K562 (cell line): ENCODE results near the gene NTN3. TPM values are rescaled to one million over a fixed set of nuclear protein-coding genes. Genes with fewer than 3 reads are reported as not detected.
A peak's percentile ranks its signal among the peaks of the same experiment; 100 is the strongest.

Experiments used
- CREB1 ChIP-seq, 2 experiments: sonication (generic) in 1 of 2; formaldehyde crosslinking in 1 of 2; IDR thresholded peaks; 2 replicates each; pipeline versions ENCODE4 v1.6.1 to v1.8.0; 2012 to 2022; ENCODE audit warnings: inconsistent platforms in 1 of 2, mild to moderate bottlenecking in 1 of 2, missing genetic modification reagents in 1 of 2, moderate library complexity in 1 of 2
- E2F8 ChIP-seq: fragments of 450-650 bp; IDR thresholded peaks from 2 replicates; pipeline ENCODE4 v1.7.1; 2018; ENCODE audit warnings: mild to moderate bottlenecking, low read depth; ENCODE audit not compliant: partially characterized antibody
- FOXJ3 ChIP-seq: sonication (generic); formaldehyde crosslinking; IDR thresholded peaks from 2 replicates; pipeline ENCODE4 v1.4.0; 2020; ENCODE audit warnings: mild to moderate bottlenecking, missing genetic modification reagents
- HMGN3 ChIP-seq: IDR thresholded peaks from 2 replicates; pipeline ENCODE4 v1.6.1; 2011; ENCODE audit warnings: borderline replicate concordance, low read depth, mild to moderate bottlenecking, mixed read lengths, low read length; ENCODE audit not compliant: insufficient read length; ENCODE audit errors: extremely low read depth
- ILF3 ChIP-seq: fragments of 450-650 bp; IDR thresholded peaks from 2 replicates; pipeline ENCODE4 v1.6.1; 2018; ENCODE audit warnings: antibody characterized with exemption, mild to moderate bottlenecking, moderate library complexity, borderline replicate concordance
- MTA1 ChIP-seq: fragments of 450-650 bp; IDR thresholded peaks from 2 replicates; pipeline ENCODE4 v1.6.1; 2017; ENCODE audit warnings: borderline replicate concordance
- POLR2G ChIP-seq: fragments of 200-400 bp; formaldehyde crosslinking; IDR thresholded peaks from 2 replicates; pipeline ENCODE4 v1.6.1; 2017; ENCODE audit warnings: low read depth, mild to moderate bottlenecking, antibody characterized with exemption, low read length, moderate library complexity
- SMARCE1 ChIP-seq: fragments of 450-650 bp; IDR thresholded peaks from 2 replicates; pipeline ENCODE4 v1.7.1; 2016; ENCODE audit warnings: mild to moderate bottlenecking
- TARDBP ChIP-seq: fragments of 450-650 bp; IDR thresholded peaks from 2 replicates; pipeline ENCODE4 v1.6.1; 2016
- XRCC5 ChIP-seq: fragments of 200-400 bp; formaldehyde crosslinking; IDR thresholded peaks from 2 replicates; pipeline ENCODE4 v1.6.1; 2017; ENCODE audit warnings: low read depth, mild to moderate bottlenecking, low read length
- YY1 ChIP-seq, 3 experiments: IDR thresholded peaks; 2 replicates each; pipeline ENCODE4 v1.6.1; 2011; ENCODE audit warnings: low read length in 2 of 3, mild to moderate bottlenecking in 2 of 3, moderate library complexity in 2 of 3, borderline replicate concordance in 1 of 3, control low read depth in 1 of 3, low read depth in 1 of 3; ENCODE audit not compliant: insufficient read depth in 3 of 3, insufficient replicate concordance in 2 of 3, control insufficient read depth in 1 of 3, insufficient read length in 1 of 3; ENCODE audit errors: extremely low read depth in 1 of 3
- ZNF318 ChIP-seq, 2 experiments: fragments of 450-650 bp; IDR thresholded peaks; 2 replicates each; pipeline ENCODE4 v1.6.1; 2016; ENCODE audit warnings: mild to moderate bottlenecking in 2 of 2, borderline replicate concordance in 1 of 2, low read depth in 1 of 2, moderate library complexity in 1 of 2
- ZNF57 ChIP-seq: fragments of 450-650 bp; formaldehyde crosslinking; IDR thresholded peaks from 2 replicates; pipeline ENCODE4 v1.4.0; 2020; ENCODE audit warnings: mild to moderate bottlenecking, moderate library complexity
- polyA plus RNA-seq, 8 experiments: library from polyadenylated mRNA; depleted of rRNA in 4 of 8; stranded (reverse) in 5 of 8; unstranded in 3 of 8; fragments of >200 nt; fragmentation: Nextera tagmentation in 2 of 8; fragmentation: Illumina TruSeq in 1 of 8; extraction: Ambion mirVana in 2 of 8; extraction: Trizol in 1 of 8; gene quantifications; 2 replicates each; pipeline versions ENCODE4 v1.2.1 to v1.2.3, GENCODE V29; 2011 to 2014; ENCODE audit warnings: inconsistent platforms in 1 of 8, missing spikeins in 1 of 8
- total RNA-seq, 7 experiments: library from RNA; depleted of rRNA in 6 of 7; stranded (reverse); fragments of >200 nt in 6 of 7; fragmentation: Illumina TruSeq in 2 of 7; extraction: Trizol in 2 of 7; gene quantifications; 2 replicates each; pipeline versions ENCODE4 v1.2.1 to v1.2.3, GENCODE V29; 2011 to 2021; ENCODE audit warnings: low replicate concordance in 1 of 7

The NTN3 gene
- total and polyA plus RNA-seq, 9 of the 15 experiments (the other 6 are each of a cell fraction or from before 2014, with no cell fraction given) = not detected

GRCh38 chr16:2428051-2428783 is 42.9 kb upstream of the NTN3 start (continued):
- TF ChIP-seq ILF3 (no peak), POLR2G (0 out of 2 replicates have a peak, but pooled peaks have one; percentile 77), TARDBP (peak; percentile 44; the same call in 1 of the 2 replicates), ZNF57 (CRISPR knock-in tag) (no peak), XRCC5 (no peak), CREB1 (IDR thresholded peaks at IDR 0.05) (peak; percentile 25; the same call in 1 of the 2 replicates), CREB1 (CRISPR knock-in tag; IDR thresholded peaks at IDR 0.05) (no peak; the same call in none of the 2 replicates), FOXJ3 (CRISPR knock-in tag) (no peak), SMARCE1 (0 out of 2 replicates have a peak, but pooled peaks have one; percentile 37), HMGN3 (peak; percentile 17), MTA1 (no peak), E2F8 (peak; percentile 78), ZNF318 (IDR thresholded peaks at IDR 0.05; ENCODE audit: borderline replicate concordance in 1 of 2, low read depth in 1 of 2) (no peak), YY1 (IDR thresholded peaks at IDR 0.05; ENCODE audit: borderline replicate concordance in 1 of 3, control insufficient read depth in 1 of 3, extremely low read depth in 1 of 3, insufficient read depth in 3 of 3, insufficient read length in 1 of 3, insufficient replicate concordance in 2 of 3, low read depth in 1 of 3, low read length in 2 of 3) (peak in 1 of 3 experiments; percentile 74)
